Activated CD8-positive, alpha-beta memory T cell treated with anti-CD3 and anti-CD28 coated beads, Interleukin-2, amount 10 ng/mL, durations not matched to agents 7 days and 5 days (primary cell): ENCODE measurements around the gene GRIK2. TPM values are rescaled to one million over a fixed set of nuclear protein-coding genes. Genes with fewer than 3 reads are reported as not detected.

Experiments
- ATAC-seq: fragments of 150-1000 bp; cut with Tn5 transposase; one replicate; pipeline ENCODE4 v1.10.0; 2021; ENCODE audit warnings: moderate library complexity
- CTCF ChIA-PET: fragments of 350-600 bp; sonication (Branson Sonifier 250); formaldehyde crosslinking; loops from one replicate; lab custom pipeline; 2021; ENCODE audit warnings: antibody characterized with exemption; lab: Charles Lee
- DNase-seq: peaks from one replicate; pipeline ENCODE4 v3.0.0-alpha.2; 2020
- H3K27ac Mint-ChIP-seq: one replicate; pipeline ENCODE4 v1.8.0; 2021; ENCODE audit warnings: mild to moderate bottlenecking, mixed read lengths
- H3K27me3 Mint-ChIP-seq: one replicate; pipeline ENCODE4 v1.8.0; 2021; ENCODE audit warnings: mixed read lengths
- H3K36me3 Mint-ChIP-seq: one replicate; pipeline ENCODE4 v1.8.0; 2021; ENCODE audit warnings: mild to moderate bottlenecking, mixed read lengths
- H3K4me1 Mint-ChIP-seq: one replicate; pipeline ENCODE4 v1.8.0; 2021; ENCODE audit warnings: mixed read lengths
- H3K4me3 Mint-ChIP-seq: one replicate; pipeline ENCODE4 v1.8.0; 2021; ENCODE audit warnings: mild to moderate bottlenecking, moderate library complexity, mixed read lengths
- H3K9me3 Mint-ChIP-seq: one replicate; pipeline ENCODE4 v1.8.0; 2022; ENCODE audit warnings: low read depth, mixed read lengths
- total RNA-seq, 2 experiments: library from RNA; stranded (reverse); gene quantifications; one replicate each; pipeline ENCODE4 v1.2.3, GENCODE V29; 2021

The GRIK2 gene
- total RNA-seq, 2 experiments from 2014 or later = not detected

GRCh38 chr6:101926149-101926925, 532.8 kb downstream of the GRIK2 start:
- Mint-ChIP-seq H3K4me3 (no peak overlapping the region), H3K27ac (no peak overlapping the region), H3K4me1 (no peaks in the 10 kb centered on the region), H3K36me3 (no peaks in the 10 kb centered on the region), H3K27me3 (no peaks in the 10 kb centered on the region), H3K9me3 (no peaks in the 10 kb centered on the region)
- ATAC-seq = no peak
- DNase-seq = no peak
- CTCF ChIA-PET = no interaction called here

GRCh38 chr6:101931766-101932165, 538.3 kb downstream of the GRIK2 start:
- H3K4me1 Mint-ChIP-seq = no peaks in the 10 kb centered on the region
- no peaks in the 10 kb centered on the region for H3K36me3 Mint-ChIP-seq
- no peaks in the 10 kb centered on the region for H3K27me3 Mint-ChIP-seq
- CTCF ChIA-PET = no interaction called here
- no peak for DNase-seq
- H3K4me3 Mint-ChIP-seq = no peak overlapping the region
- H3K27ac Mint-ChIP-seq = no peak overlapping the region
- ATAC-seq = no peak
- peaks cover 3% of the 10 kb centered on the region for H3K9me3 Mint-ChIP-seq

GRCh38 chr6:101932704-101933103, 539.2 kb downstream of the GRIK2 start:
- CTCF ChIA-PET = no interaction called here
- ATAC-seq = no peak

DNA sequence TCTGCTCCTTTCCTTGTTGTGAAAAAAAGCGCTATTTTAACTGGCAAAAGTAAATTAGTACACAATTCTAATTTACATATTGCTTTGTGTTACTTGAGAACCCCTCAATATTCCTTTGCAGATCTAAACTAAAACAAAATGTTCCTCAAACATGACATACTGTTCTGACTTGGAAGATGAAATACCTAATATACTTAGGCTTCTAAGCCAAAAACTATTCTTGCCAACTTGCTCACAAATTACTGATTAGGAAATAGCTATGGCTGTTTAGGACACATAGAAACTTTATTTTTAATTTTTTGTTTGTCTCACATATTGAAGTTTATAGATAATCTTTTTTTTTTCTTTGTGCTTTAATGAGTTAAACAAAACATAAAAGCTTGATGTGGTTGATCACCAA, 542.2 kb downstream of the GRIK2 start:
- Mint-ChIP-seq H3K9me3 (peaks cover 7% of the 10 kb centered on the region), H3K4me1 (no peaks in the 10 kb centered on the region), H3K27me3 (no peaks in the 10 kb centered on the region), H3K27ac (no peak overlapping the region), H3K36me3 (no peaks in the 10 kb centered on the region), H3K4me3 (no peak overlapping the region)
- CTCF ChIA-PET = no interaction called here
- ATAC-seq (no peak), DNase-seq (no peak)

More at GRCh38 chr6:101932704-101933103, 539.2 kb downstream of the GRIK2 start:
- Mint-ChIP-seq H3K27ac (no peak overlapping the region), H3K9me3 (peaks cover 4% of the 10 kb centered on the region), H3K4me3 (no peak overlapping the region), H3K4me1 (no peaks in the 10 kb centered on the region), H3K27me3 (no peaks in the 10 kb centered on the region), H3K36me3 (no peaks in the 10 kb centered on the region)
- DNase-seq = no peak

- no peaks in the 10 kb centered on the region for H3K36me3 Mint-ChIP-seq
- no peaks in the 10 kb centered on the region for H3K27me3 Mint-ChIP-seq
- H3K4me1 Mint-ChIP-seq = no peaks in the 10 kb centered on the region
Observed at GRCh38 chr6:101936516-101936915, 543.0 kb downstream of the GRIK2 start.

GRCh38 chr6:101937108-101937507, 543.6 kb downstream of the GRIK2 start:
- Mint-ChIP-seq H3K27ac (no peak overlapping the region), H3K4me1 (no peaks in the 10 kb centered on the region), H3K36me3 (no peaks in the 10 kb centered on the region), H3K27me3 (no peaks in the 10 kb centered on the region), H3K4me3 (no peak overlapping the region), H3K9me3 (peaks cover 7% of the 10 kb centered on the region)
- ATAC-seq (no peak), DNase-seq (no peak)
- CTCF ChIA-PET = no interaction called here

More at GRCh38 chr6:101936516-101936915, 543.0 kb downstream of the GRIK2 start:
- Mint-ChIP-seq H3K4me3 (no peak overlapping the region), H3K27ac (no peak overlapping the region), H3K9me3 (peaks cover 7% of the 10 kb centered on the region)
- ATAC-seq (no peak), DNase-seq (no peak)
- CTCF ChIA-PET = no interaction called here

- ATAC-seq = no peak
- CTCF ChIA-PET = no interaction called here
- Mint-ChIP-seq H3K4me3 (no peak overlapping the region), H3K36me3 (no peaks in the 10 kb centered on the region), H3K9me3 (peaks cover 13% of the 10 kb centered on the region), H3K27me3 (no peaks in the 10 kb centered on the region), H3K27ac (no peak overlapping the region), H3K4me1 (no peaks in the 10 kb centered on the region)
- no peak for DNase-seq
Observed at GRCh38 chr6:101940391-101940790, 546.9 kb downstream of the GRIK2 start.

GRCh38 chr6:101956961-101957360, 563.5 kb downstream of the GRIK2 start:
- Mint-ChIP-seq H3K36me3 (no peaks in the 10 kb centered on the region), H3K27me3 (no peaks in the 10 kb centered on the region), H3K4me3 (no peak overlapping the region), H3K4me1 (no peaks in the 10 kb centered on the region), H3K27ac (no peak overlapping the region), H3K9me3 (peaks cover 6% of the 10 kb centered on the region)
- CTCF ChIA-PET = no interaction called here
- ATAC-seq = no peak
- no peak for DNase-seq

DNA sequence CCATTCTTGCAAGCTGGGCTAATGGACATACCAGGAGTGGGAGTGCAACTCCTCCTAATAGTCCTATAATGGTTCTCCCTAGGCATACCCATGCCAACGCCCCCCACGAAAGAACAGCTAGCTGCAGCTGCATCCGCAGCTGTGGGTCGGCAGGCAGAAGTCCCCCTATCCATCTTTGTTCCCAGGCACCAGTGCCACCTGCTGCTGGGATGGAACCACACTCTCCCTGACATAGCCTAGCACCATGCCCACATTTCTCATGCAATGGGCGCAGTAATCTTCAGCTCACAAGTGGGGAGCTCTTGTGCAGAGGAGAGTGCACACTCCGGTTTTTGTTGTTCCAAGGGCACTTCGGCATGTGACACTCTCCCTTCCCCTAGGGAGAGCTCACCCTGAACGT, 567.8 kb downstream of the GRIK2 start:
- no peak for DNase-seq
- H3K9me3 Mint-ChIP-seq = peaks cover 4% of the 10 kb centered on the region
- ATAC-seq = no peak

DNA sequence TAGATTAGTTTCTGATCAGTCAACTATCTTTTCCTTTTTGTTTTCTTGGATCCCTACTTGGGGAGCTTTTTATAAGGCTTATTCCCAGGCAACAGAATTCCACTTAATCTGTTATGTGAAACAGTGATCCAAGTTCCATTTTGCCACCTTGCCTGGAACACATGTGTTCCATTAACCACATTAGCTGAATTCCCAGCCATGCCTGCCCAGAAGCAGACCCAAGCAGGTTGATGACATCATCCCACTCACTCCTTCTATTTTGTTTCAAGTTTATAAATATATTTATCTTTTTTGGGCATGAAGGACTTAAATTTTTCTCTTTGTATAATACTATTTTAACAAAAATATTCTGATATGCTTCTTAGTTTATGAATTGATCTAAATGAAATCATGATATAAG, 587.4 kb downstream of the GRIK2 start:
- H3K36me3 Mint-ChIP-seq = no peaks in the 10 kb centered on the region
- CTCF ChIA-PET = no interaction called here
- ATAC-seq (no peak), DNase-seq (no peak)
- no peaks in the 10 kb centered on the region for H3K4me1 Mint-ChIP-seq
- no peak overlapping the region for H3K27ac Mint-ChIP-seq
- H3K4me3 Mint-ChIP-seq = no peak overlapping the region
- no peaks in the 10 kb centered on the region for H3K27me3 Mint-ChIP-seq
- H3K9me3 Mint-ChIP-seq = no peaks in the 10 kb centered on the region

More for the DNA sequence above, 567.8 kb downstream of the GRIK2 start:
- CTCF ChIA-PET = no interaction called here
- Mint-ChIP-seq H3K4me1 (no peaks in the 10 kb centered on the region), H3K36me3 (no peaks in the 10 kb centered on the region), H3K27ac (no peak overlapping the region), H3K27me3 (no peaks in the 10 kb centered on the region), H3K4me3 (no peak overlapping the region)

- CTCF ChIA-PET = no interaction called here
- Mint-ChIP-seq H3K27me3 (no peaks in the 10 kb centered on the region), H3K27ac (no peak overlapping the region)
Observed at GRCh38 chr6:101986476-101986875, 593.0 kb downstream of the GRIK2 start.

DNA sequence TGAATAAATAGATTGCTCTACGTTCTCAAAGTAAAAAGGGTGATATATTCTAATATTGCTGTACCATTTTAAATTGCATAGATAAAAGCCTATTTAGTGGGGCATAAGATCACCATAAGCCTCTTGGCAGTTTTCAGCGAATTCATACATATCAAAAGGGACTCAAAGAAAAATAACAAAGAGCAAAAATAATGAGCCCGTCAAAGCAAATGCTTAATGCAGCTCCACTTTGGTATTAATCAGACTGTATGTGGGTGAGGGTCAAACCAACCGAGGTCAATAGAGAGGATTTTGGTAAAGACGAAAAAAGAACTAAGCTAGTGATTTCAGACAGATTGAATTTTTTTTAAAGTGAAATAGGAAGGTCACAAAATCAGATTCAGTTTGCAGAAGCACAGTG, 598.8 kb downstream of the GRIK2 start:
- Mint-ChIP-seq H3K9me3 (no peaks in the 10 kb centered on the region), H3K4me3 (no peak overlapping the region), H3K27ac (no peak overlapping the region), H3K4me1 (no peaks in the 10 kb centered on the region), H3K27me3 (no peaks in the 10 kb centered on the region), H3K36me3 (no peaks in the 10 kb centered on the region)
- CTCF ChIA-PET = no interaction called here
- DNase-seq (no peak), ATAC-seq (no peak)

More at GRCh38 chr6:101986476-101986875, 593.0 kb downstream of the GRIK2 start:
- DNase-seq (no peak), ATAC-seq (no peak)
- Mint-ChIP-seq H3K4me1 (no peaks in the 10 kb centered on the region), H3K9me3 (peaks cover 2% of the 10 kb centered on the region), H3K4me3 (no peak overlapping the region), H3K36me3 (no peaks in the 10 kb centered on the region)

- Mint-ChIP-seq H3K27ac (no peak overlapping the region), H3K4me3 (no peak overlapping the region), H3K9me3 (no peaks in the 10 kb centered on the region), H3K36me3 (no peaks in the 10 kb centered on the region), H3K27me3 (no peaks in the 10 kb centered on the region), H3K4me1 (no peaks in the 10 kb centered on the region)
- ATAC-seq (no peak), DNase-seq (no peak)
- CTCF ChIA-PET = no interaction called here
Observed at GRCh38 chr6:101994521-101994920, 601.0 kb downstream of the GRIK2 start.

DNA sequence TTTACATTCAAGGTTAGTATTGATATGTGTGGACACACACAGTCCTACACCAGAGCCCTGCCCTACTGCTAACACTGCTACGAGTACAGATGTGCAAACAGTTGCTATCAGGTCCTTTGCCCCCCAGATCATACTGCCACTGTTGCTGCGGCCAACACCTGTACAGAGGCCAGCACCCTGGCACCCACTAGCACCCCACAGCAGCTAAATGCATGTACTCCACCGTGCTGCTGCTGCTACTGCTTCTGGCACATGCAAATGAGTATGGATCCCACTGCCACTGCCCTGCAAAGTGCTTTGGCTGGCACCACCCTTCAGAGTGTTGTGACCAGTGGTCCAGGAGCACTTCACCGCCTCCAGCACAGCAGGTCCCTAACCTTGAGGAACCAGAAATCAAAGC, 621.9 kb downstream of the GRIK2 start:
- no peaks in the 10 kb centered on the region for H3K36me3 Mint-ChIP-seq
- no peaks in the 10 kb centered on the region for H3K9me3 Mint-ChIP-seq
- CTCF ChIA-PET = no interaction called here
- H3K4me1 Mint-ChIP-seq = no peaks in the 10 kb centered on the region
- H3K27me3 Mint-ChIP-seq = no peaks in the 10 kb centered on the region
- ATAC-seq (no peak), DNase-seq (no peak)
- H3K27ac Mint-ChIP-seq = no peak overlapping the region
- no peak overlapping the region for H3K4me3 Mint-ChIP-seq
